GM12878 (cell line): ENCODE results near the gene DGKI. TPM values are rescaled to one million over a fixed set of nuclear protein-coding genes. Genes with fewer than 3 reads are reported as not detected.

Experiments used
- ATAC-seq: fragments of 200-7000 bp; cut with Tn5 transposase; 3 replicates; pipeline ENCODE4 v1.9.1; 2020; ENCODE audit warnings: mild to moderate bottlenecking, moderate library complexity
- BruUV-seq: library from RNA; stranded (reverse); fragments of 400-500 nt; replicated peaks from 2 replicates; lab custom pipeline; 2021; lab: Mats Ljungman, UMichigan
- CTCF ChIA-PET: fragments of 300-600 bp; sonication (Branson Sonifier 250); formaldehyde crosslinking; extraction: SDS; loops from one replicate; lab custom pipeline; 2021; ENCODE audit warnings: inconsistent platforms; lab: Yijun Ruan, JAX
- POLR2A ChIA-PET: fragments of 350-600 bp; formaldehyde crosslinking; extraction: SDS; loops from one replicate; lab custom pipeline; 2021; ENCODE audit warnings: inconsistent platforms; lab: Charles Lee
- RAD21 ChIA-PET: fragments of 300-600 bp; sonication (Branson Sonifier 250); formaldehyde crosslinking; loops from one replicate; lab custom pipeline; 2023; ENCODE audit warnings: antibody characterized with exemption; ENCODE audit not compliant: unreplicated experiment; lab: Charles Lee
- SMC1A ChIA-PET: fragments of 300-600 bp; sonication (Branson Sonifier 250); formaldehyde crosslinking; loops from one replicate; lab custom pipeline; 2023; ENCODE audit not compliant: unreplicated experiment, uncharacterized antibody; lab: Charles Lee
- DNase-seq: peaks from one replicate; pipeline ENCODE4 v3.0.0-alpha.2; 2011; ENCODE audit warnings: low read depth, low spot score
- FAIRE-seq: peaks from 3 replicates; lab custom pipeline; 2011; peaks lifted over from hg19 to GRCh38; lab: Jason Lieb, UNC
- H2AFZ ChIP-seq: 2 replicates; pipeline ENCODE4 v1.6.0; 2011; ENCODE audit warnings: low read depth, low read length, control low read depth; ENCODE audit not compliant: control insufficient read depth
- H3K27ac ChIP-seq: 2 replicates; pipeline ENCODE4 v1.5.1; 2011; ENCODE audit warnings: control low read depth; ENCODE audit not compliant: control insufficient read depth, insufficient read depth
- H3K27me3 ChIP-seq, 2 experiments: replicated peaks in 1 of 2; 2 replicates each; pipeline versions ENCODE4 v1.6.0 to v1.6.1; 2011; ENCODE audit warnings: low read length in 1 of 2; ENCODE audit not compliant: control insufficient read depth in 2 of 2, insufficient read depth in 2 of 2
- H3K36me3 ChIP-seq, 2 experiments: 2 replicates each; pipeline ENCODE4 v1.5.1; 2011; ENCODE audit warnings: low read length in 1 of 2; ENCODE audit not compliant: control insufficient read depth in 2 of 2, insufficient read depth in 2 of 2
- H3K4me1 ChIP-seq: 2 replicates; pipeline ENCODE4 v1.6.1; 2011; ENCODE audit warnings: mild to moderate bottlenecking, low read length, moderate library complexity, mixed read lengths; ENCODE audit not compliant: control insufficient read depth, insufficient read depth
- H3K4me2 ChIP-seq: 2 replicates; pipeline ENCODE4 v1.6.0; 2011; ENCODE audit warnings: control low read depth; ENCODE audit not compliant: control insufficient read depth, insufficient read depth
- H3K4me3 ChIP-seq: fragments of 200-600 bp; sonication (generic); 2 replicates; pipeline ENCODE4 v1.5.1; 2016
- H3K79me2 ChIP-seq: 2 replicates; pipeline ENCODE4 v1.6.0; 2011; ENCODE audit warnings: low read length; ENCODE audit not compliant: control insufficient read depth, insufficient read depth
- H3K9ac ChIP-seq: 2 replicates; pipeline ENCODE4 v1.8.0; 2011; ENCODE audit warnings: low read length, control low read depth, mixed read lengths; ENCODE audit not compliant: control insufficient read depth, insufficient read depth
- H3K9me3 ChIP-seq: replicated peaks from 3 replicates; pipeline ENCODE4 v1.5.1; 2011; ENCODE audit warnings: mild to moderate bottlenecking, low read length; ENCODE audit not compliant: control insufficient read depth, insufficient read depth
- H4K20me1 ChIP-seq: 2 replicates; pipeline ENCODE4 v1.6.0; 2011; ENCODE audit not compliant: control insufficient read depth, insufficient read depth
- CHD1 ChIP-seq: IDR thresholded peaks from 2 replicates; pipeline ENCODE4 v1.6.1; 2012; ENCODE audit warnings: low read depth, low read length, improper control_type of control experiment
- KLF5 ChIP-seq: fragments of 450-650 bp; IDR thresholded peaks from 2 replicates; pipeline ENCODE4 v1.6.1; 2014; ENCODE audit warnings: mild to moderate bottlenecking; ENCODE audit not compliant: partially characterized antibody
- NR2F1 ChIP-seq: fragments of 450-650 bp; conservative IDR thresholded peaks from 2 replicates; pipeline ENCODE4 v1.6.1; 2017; ENCODE audit warnings: mild to moderate bottlenecking
- RB1 ChIP-seq: fragments of 450-650 bp; formaldehyde crosslinking; IDR thresholded peaks from 2 replicates; pipeline ENCODE4 v1.6.1; 2017; ENCODE audit warnings: mild to moderate bottlenecking, borderline replicate concordance
- SIX5 ChIP-seq: IDR thresholded peaks from 2 replicates; pipeline ENCODE4 v1.6.1; 2011; ENCODE audit warnings: mild to moderate bottlenecking, low read depth, low read length, moderate library complexity; ENCODE audit not compliant: severe bottlenecking
- SP1 ChIP-seq: IDR thresholded peaks from one replicate; pipeline ENCODE4 v1.6.1; 2011; ENCODE audit warnings: low read depth, low read length
- STAT1 ChIP-seq: fragments of 450-650 bp; conservative IDR thresholded peaks from 2 replicates; pipeline ENCODE4 v1.6.1; 2014; ENCODE audit warnings: antibody characterized with exemption, mild to moderate bottlenecking
- TAF1 ChIP-seq: IDR thresholded peaks from 2 replicates; pipeline ENCODE4 v1.6.1; 2011; ENCODE audit warnings: mild to moderate bottlenecking, low read depth, low read length, borderline replicate concordance
- WGBS: methylation state at CpG from one replicate; pipeline ENCODE4 v1.1.6; 2016; ENCODE audit warnings: low lambda C conversion rate; ENCODE audit not compliant: insufficient replicate concordance, insufficient coverage; ENCODE audit errors: missing lambda C conversion rate; 5-methylcytosine and 5-hydroxymethylcytosine counted together
- in situ Hi-C: fragments of 300-500 bp; cut with MboI; formaldehyde crosslinking; loops from 9 replicates; pipeline ENCODE4 v1.14.3; 2018; ENCODE audit warnings: mixed read lengths
- intact Hi-C: fragments of 100-400 bp; cut with micrococcal nuclease; formaldehyde crosslinking; loops from one replicate; pipeline ENCODE4 v1.14.2; 2022; ENCODE audit not compliant: unreplicated experiment
- polyA plus RNA-seq, 11 experiments: library from polyadenylated mRNA; depleted of rRNA in 4 of 11; unstranded in 6 of 11; stranded (reverse) in 5 of 11; fragments of >200 nt; fragmentation: Nextera tagmentation in 4 of 11; fragmentation: Illumina TruSeq in 1 of 11; extraction: Ambion mirVana in 4 of 11; extraction: Trizol in 1 of 11; gene quantifications; 1 replicate in 1 of 11; 2 replicates in 10 of 11; pipeline versions ENCODE4 v1.2.1 to v1.2.3, GENCODE V29; 2011 to 2016; ENCODE audit warnings: inconsistent platforms in 2 of 11, missing spikeins in 2 of 11, low read depth in 1 of 11
- total RNA-seq, 4 experiments: library from RNA; depleted of rRNA in 3 of 4; stranded (reverse); fragments of >200 nt in 3 of 4; fragmentation: Illumina TruSeq in 1 of 4; extraction: Trizol in 1 of 4; gene quantifications; 2 replicates each; pipeline versions ENCODE4 v1.2.1 to v1.2.3, GENCODE V29; 2013 to 2021
- TF ChIP-seq, protein P1 (sequence below): IDR thresholded peaks from 2 replicates; pipeline ENCODE4 v1.6.1; 2012; ENCODE audit warnings: low read length, inconsistent platforms
- TF ChIP-seq, protein P2 (sequence below): fragments of 450-650 bp; IDR thresholded peaks from 2 replicates; pipeline ENCODE4 v1.6.1; 2016; ENCODE audit warnings: mild to moderate bottlenecking, moderate library complexity, borderline replicate concordance
- TF ChIP-seq, protein P3 (sequence below): fragments of 450-650 bp; formaldehyde crosslinking; IDR thresholded peaks from 2 replicates; pipeline ENCODE4 v1.5.0; 2022; ENCODE audit warnings: mild to moderate bottlenecking, missing genetic modification characterization
- TF ChIP-seq, protein P4 (sequence below): fragments of 450-650 bp; IDR thresholded peaks from 2 replicates; pipeline ENCODE4 v1.6.1; 2017; ENCODE audit warnings: low read depth, mild to moderate bottlenecking, moderate library complexity

Gene DGKI
- total and polyA plus RNA-seq, 10 of the 15 experiments (the other 5 are each of a cell fraction or from before 2014, with no cell fraction given), result 10.4 to 37.1 (median 22.1) TPM

DNA sequence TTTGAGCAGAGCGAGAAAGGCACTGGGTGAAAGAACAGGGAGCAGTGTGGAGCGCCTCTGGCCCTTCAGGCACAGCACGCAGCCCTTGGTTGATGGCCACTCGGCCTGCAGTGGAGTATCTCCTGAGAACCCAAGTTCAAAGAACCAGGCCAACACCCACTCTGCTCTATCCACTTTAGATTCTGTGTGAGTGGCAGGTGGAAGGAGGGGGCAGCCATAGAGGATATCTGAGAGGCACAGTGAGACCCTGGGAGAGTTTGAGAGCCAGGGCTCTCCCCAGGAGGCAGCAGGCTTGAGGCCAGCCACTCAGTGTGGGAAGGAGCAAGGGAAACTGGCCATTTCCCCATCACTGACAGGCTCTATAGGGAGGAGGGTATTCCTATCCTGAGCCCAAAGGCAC, 450.7 kb downstream of the DGKI start (continued):
- TF ChIP-seq, protein P1, sequence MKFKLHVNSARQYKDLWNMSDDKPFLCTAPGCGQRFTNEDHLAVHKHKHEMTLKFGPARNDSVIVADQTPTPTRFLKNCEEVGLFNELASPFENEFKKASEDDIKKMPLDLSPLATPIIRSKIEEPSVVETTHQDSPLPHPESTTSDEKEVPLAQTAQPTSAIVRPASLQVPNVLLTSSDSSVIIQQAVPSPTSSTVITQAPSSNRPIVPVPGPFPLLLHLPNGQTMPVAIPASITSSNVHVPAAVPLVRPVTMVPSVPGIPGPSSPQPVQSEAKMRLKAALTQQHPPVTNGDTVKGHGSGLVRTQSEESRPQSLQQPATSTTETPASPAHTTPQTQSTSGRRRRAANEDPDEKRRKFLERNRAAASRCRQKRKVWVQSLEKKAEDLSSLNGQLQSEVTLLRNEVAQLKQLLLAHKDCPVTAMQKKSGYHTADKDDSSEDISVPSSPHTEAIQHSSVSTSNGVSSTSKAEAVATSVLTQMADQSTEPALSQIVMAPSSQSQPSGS, result no peak
- TF ChIP-seq, protein P2, sequence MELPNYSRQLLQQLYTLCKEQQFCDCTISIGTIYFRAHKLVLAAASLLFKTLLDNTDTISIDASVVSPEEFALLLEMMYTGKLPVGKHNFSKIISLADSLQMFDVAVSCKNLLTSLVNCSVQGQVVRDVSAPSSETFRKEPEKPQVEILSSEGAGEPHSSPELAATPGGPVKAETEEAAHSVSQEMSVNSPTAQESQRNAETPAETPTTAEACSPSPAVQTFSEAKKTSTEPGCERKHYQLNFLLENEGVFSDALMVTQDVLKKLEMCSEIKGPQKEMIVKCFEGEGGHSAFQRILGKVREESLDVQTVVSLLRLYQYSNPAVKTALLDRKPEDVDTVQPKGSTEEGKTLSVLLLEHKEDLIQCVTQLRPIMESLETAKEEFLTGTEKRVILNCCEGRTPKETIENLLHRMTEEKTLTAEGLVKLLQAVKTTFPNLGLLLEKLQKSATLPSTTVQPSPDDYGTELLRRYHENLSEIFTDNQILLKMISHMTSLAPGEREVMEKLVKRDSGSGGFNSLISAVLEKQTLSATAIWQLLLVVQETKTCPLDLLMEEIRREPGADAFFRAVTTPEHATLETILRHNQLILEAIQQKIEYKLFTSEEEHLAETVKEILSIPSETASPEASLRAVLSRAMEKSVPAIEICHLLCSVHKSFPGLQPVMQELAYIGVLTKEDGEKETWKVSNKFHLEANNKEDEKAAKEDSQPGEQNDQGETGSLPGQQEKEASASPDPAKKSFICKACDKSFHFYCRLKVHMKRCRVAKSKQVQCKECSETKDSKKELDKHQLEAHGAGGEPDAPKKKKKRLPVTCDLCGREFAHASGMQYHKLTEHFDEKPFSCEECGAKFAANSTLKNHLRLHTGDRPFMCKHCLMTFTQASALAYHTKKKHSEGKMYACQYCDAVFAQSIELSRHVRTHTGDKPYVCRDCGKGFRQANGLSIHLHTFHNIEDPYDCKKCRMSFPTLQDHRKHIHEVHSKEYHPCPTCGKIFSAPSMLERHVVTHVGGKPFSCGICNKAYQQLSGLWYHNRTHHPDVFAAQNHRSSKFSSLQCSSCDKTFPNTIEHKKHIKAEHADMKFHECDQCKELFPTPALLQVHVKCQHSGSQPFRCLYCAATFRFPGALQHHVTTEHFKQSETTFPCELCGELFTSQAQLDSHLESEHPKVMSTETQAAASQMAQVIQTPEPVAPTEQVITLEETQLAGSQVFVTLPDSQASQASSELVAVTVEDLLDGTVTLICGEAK, result no peak
- TF ChIP-seq CHD1 (no peak), SIX5 (no peak), SP1 (no peak)

DNA sequence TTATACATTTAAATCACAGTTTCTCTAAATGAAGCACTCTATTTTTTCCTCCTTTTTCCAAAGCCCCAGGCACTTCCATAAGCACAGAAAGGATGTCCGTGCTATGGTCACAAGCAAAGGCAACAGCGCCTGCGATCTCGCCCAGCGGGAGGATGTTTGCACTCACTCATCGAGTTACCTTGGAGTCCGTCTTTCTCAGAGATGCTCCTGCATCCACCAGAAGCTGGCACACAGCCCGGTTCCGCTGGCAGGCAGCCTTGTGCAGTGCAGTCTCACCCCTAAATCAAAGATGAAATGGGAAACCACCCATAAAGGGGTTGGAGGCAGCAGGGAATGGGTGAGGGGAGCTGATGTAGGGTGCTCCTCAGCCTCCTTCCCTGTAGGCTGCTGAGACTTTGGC, 451.4 kb downstream of the DGKI start:
- POLR2A ChIA-PET, result no interaction called here
- ATAC-seq, result no peak
- no peak for TF ChIP-seq STAT1
- no peak for TF ChIP-seq NR2F1
- no peak for TF ChIP-seq KLF5
- TF ChIP-seq, protein P3, sequence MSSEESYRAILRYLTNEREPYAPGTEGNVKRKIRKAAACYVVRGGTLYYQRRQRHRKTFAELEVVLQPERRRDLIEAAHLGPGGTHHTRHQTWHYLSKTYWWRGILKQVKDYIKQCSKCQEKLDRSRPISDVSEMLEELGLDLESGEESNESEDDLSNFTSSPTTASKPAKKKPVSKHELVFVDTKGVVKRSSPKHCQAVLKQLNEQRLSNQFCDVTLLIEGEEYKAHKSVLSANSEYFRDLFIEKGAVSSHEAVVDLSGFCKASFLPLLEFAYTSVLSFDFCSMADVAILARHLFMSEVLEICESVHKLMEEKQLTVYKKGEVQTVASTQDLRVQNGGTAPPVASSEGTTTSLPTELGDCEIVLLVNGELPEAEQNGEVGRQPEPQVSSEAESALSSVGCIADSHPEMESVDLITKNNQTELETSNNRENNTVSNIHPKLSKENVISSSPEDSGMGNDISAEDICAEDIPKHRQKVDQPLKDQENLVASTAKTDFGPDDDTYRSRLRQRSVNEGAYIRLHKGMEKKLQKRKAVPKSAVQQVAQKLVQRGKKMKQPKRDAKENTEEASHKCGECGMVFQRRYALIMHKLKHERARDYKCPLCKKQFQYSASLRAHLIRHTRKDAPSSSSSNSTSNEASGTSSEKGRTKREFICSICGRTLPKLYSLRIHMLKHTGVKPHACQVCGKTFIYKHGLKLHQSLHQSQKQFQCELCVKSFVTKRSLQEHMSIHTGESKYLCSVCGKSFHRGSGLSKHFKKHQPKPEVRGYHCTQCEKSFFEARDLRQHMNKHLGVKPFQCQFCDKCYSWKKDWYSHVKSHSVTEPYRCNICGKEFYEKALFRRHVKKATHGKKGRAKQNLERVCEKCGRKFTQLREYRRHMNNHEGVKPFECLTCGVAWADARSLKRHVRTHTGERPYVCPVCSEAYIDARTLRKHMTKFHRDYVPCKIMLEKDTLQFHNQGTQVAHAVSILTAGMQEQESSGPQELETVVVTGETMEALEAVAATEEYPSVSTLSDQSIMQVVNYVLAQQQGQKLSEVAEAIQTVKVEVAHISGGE (CRISPR knock-in tag), result no peak
- no peak for TF ChIP-seq RB1
- TF ChIP-seq, protein P4, sequence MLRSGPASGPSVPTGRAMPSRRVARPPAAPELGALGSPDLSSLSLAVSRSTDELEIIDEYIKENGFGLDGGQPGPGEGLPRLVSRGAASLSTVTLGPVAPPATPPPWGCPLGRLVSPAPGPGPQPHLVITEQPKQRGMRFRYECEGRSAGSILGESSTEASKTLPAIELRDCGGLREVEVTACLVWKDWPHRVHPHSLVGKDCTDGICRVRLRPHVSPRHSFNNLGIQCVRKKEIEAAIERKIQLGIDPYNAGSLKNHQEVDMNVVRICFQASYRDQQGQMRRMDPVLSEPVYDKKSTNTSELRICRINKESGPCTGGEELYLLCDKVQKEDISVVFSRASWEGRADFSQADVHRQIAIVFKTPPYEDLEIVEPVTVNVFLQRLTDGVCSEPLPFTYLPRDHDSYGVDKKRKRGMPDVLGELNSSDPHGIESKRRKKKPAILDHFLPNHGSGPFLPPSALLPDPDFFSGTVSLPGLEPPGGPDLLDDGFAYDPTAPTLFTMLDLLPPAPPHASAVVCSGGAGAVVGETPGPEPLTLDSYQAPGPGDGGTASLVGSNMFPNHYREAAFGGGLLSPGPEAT, result no peak
- no peak for TF ChIP-seq TAF1

More for the DNA sequence above, 451.4 kb downstream of the DGKI start:
- Histone ChIP-seq H3K27ac (no peak overlapping the region), H3K4me1 (no peaks in the 10 kb centered on the region), H3K27me3 (no peaks in the 10 kb centered on the region), H3K36me3 (no peaks in the 10 kb centered on the region), H2AFZ (no peak overlapping the region), H3K79me2 (no peaks in the 10 kb centered on the region), H3K4me3 (no peak overlapping the region), H3K9ac (no peak overlapping the region), H4K20me1 (no peaks in the 10 kb centered on the region), H3K9me3 (no peaks in the 10 kb centered on the region), H3K4me2 (no peak overlapping the region)
- BruUV-seq, result no TSS peak
- no peak for DNase-seq
- ChIA-PET RAD21 (no interaction called here), CTCF (no interaction called here), SMC1A (no interaction called here)
- FAIRE-seq, result no peak
- in situ Hi-C loops, result no loop called here
- WGBS, result 52% methylated on average over 9 of the region's 9 CpGs
- intact Hi-C loops, result no loop called here
